ENCODE measurements around the gene CAVIN1.

CAVIN1 gene

DNA sequence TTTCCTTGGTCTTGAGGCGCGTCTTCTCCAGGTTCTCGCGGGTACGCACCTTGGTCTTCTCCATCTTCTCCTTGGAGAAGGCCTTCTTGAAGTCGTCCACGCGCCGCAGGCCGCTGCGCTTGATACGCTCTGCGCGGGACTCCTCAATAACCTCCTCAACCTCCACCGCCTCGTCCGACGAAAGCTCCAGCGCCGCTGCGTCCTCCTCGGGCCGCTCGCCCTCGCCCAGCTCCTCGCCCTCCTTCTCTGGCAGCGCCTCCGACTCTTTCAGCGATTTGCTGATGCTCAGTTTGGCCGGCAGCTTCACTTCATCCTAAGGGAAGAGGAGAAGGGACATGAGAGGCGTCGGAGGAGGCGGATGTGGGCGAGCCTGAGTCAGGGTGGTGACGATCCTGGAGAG, 18.0 kb downstream of the CAVIN1 start:
- Histone ChIP-seq H3F3A (ENCODE audit: control insufficient read depth, insufficient read depth) (no peaks in the 10 kb centered on the region), H3K79me2 (ENCODE audit: control insufficient read depth, low read length) (no peaks in the 10 kb centered on the region), H3K4me3 (ENCODE audit: low read length) (no peak overlapping the region), H3K4me2 (ENCODE audit: low read length) (no peak overlapping the region), H3K9me3 (ENCODE audit: control insufficient read depth, insufficient read depth, low read length) (no peaks in the 10 kb centered on the region), H3K27ac (ENCODE audit: low read depth, low read length) (no peak overlapping the region), H3K4me1 (ENCODE audit: control insufficient read depth, low read length) (peaks cover 6% of the 10 kb centered on the region; the same call in 1 of the 2 replicates), H4K20me1 (ENCODE audit: control insufficient read depth, insufficient read depth, low read depth, low read length) (no peaks in the 10 kb centered on the region), H3K27me3 (ENCODE audit: control insufficient read depth, low read length) (peaks cover 29% of the 10 kb centered on the region), H3K36me3 (ENCODE audit: control insufficient read depth, low read length) (no peaks in the 10 kb centered on the region), H3K9me2 (replicated peaks; ENCODE audit: control insufficient read depth, low read length) (no peaks in the 10 kb centered on the region)
- TF ChIP-seq EZH2phosphoT487 (IDR thresholded peaks at IDR 0.05; ENCODE audit: borderline replicate concordance, low read length), result no peak
- TF ChIP-seq, protein P1, sequence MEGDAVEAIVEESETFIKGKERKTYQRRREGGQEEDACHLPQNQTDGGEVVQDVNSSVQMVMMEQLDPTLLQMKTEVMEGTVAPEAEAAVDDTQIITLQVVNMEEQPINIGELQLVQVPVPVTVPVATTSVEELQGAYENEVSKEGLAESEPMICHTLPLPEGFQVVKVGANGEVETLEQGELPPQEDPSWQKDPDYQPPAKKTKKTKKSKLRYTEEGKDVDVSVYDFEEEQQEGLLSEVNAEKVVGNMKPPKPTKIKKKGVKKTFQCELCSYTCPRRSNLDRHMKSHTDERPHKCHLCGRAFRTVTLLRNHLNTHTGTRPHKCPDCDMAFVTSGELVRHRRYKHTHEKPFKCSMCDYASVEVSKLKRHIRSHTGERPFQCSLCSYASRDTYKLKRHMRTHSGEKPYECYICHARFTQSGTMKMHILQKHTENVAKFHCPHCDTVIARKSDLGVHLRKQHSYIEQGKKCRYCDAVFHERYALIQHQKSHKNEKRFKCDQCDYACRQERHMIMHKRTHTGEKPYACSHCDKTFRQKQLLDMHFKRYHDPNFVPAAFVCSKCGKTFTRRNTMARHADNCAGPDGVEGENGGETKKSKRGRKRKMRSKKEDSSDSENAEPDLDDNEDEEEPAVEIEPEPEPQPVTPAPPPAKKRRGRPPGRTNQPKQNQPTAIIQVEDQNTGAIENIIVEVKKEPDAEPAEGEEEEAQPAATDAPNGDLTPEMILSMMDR (IDR thresholded peaks at IDR 0.05; ENCODE audit: low read depth, low read length, poor library complexity, severe bottlenecking), result no peak

DNA sequence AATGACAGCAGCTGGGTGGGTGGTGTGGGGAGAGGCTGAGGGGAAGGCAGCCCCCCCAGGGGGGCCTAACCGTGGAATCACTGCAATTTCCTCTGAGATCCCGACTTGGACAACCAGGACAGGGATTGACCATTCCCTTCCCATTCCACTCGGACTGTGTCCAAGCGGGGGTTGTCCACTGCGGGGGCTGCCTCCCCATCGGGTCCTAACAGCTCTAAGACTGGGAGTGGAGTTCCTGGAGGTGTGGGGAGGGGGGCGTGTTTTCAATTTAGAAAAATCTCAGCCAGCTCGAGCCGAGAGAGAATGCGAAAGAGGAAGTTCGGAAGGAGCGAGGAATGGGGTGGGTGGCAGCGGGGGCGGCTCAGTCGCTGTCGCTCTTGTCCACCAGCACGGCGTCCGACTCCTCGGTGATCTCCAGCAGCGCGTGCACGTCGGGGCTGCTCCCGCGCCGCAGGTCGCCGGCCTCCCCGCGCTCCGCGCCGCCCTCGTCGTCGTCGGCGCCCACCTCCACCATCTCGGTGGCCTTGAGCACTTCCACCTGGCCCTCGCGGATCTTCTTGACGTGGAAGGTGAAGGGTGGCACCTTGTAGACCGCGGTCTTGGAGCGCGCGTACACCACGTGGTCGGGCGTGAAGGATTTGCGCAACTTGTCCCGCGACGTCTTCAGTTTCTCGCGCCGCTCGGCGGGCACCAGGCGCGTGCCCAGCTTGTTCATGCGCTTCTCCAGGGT, 18.6 kb downstream of the CAVIN1 start:
- H3K9me3 ChIP-seq (ENCODE audit: control insufficient read depth, insufficient read depth, low read length), result no peaks in the 10 kb centered on the region
- no peaks in the 10 kb centered on the region for H3K36me3 ChIP-seq (ENCODE audit: control insufficient read depth, low read length)
- H4K20me1 ChIP-seq (ENCODE audit: control insufficient read depth, insufficient read depth, low read depth, low read length), result no peaks in the 10 kb centered on the region
- H3K27ac ChIP-seq (ENCODE audit: low read depth, low read length), result no peak overlapping the region
- no peak overlapping the region for H3K4me2 ChIP-seq (ENCODE audit: low read length)
- H3K4me1 ChIP-seq (ENCODE audit: control insufficient read depth, low read length), result peaks cover 6% of the 10 kb centered on the region; the same call in 1 of the 2 replicates
- no peaks in the 10 kb centered on the region for H3K79me2 ChIP-seq (ENCODE audit: control insufficient read depth, low read length)
- H3K9me2 ChIP-seq (replicated peaks; ENCODE audit: control insufficient read depth, low read length), result no peaks in the 10 kb centered on the region
- TF ChIP-seq, protein P1 (IDR thresholded peaks at IDR 0.05; ENCODE audit: low read depth, low read length, poor library complexity, severe bottlenecking), result no peak
- TF ChIP-seq EZH2phosphoT487 (IDR thresholded peaks at IDR 0.05; ENCODE audit: borderline replicate concordance, low read length), result no peak
- peaks cover 24% of the 10 kb centered on the region for H3K27me3 ChIP-seq (ENCODE audit: control insufficient read depth, low read length)
- no peak overlapping the region for H3K4me3 ChIP-seq (ENCODE audit: low read length)
- H3F3A ChIP-seq (ENCODE audit: control insufficient read depth, insufficient read depth), result no peaks in the 10 kb centered on the region

DNA sequence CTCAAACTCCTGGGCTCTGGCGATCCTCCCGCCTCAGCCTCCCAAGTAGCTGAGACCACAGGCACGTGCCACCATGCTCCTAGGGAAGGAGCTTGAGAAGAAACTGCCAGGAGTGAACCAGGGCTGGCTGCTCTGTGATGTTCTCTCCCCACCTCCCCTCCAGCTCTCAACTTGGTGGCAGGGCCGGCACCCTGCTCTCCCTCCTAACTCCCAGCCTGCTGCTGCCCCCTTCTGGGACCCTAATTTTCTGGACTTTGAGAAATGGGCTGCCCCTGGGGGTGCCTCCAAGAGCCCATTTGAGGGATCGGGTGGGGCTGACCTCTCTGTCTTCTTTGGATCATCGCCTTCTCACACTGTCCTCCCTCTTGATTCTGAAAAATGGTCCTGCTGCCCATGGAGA, 19.9 kb downstream of the CAVIN1 start:
- no peak overlapping the region for H3K4me2 ChIP-seq (ENCODE audit: low read length)
- H3K27me3 ChIP-seq (ENCODE audit: control insufficient read depth, low read length), result peaks cover 27% of the 10 kb centered on the region
- TF ChIP-seq, protein P1 (IDR thresholded peaks at IDR 0.05; ENCODE audit: low read depth, low read length, poor library complexity, severe bottlenecking), result peak; percentile 59
- TF ChIP-seq EZH2phosphoT487 (IDR thresholded peaks at IDR 0.05; ENCODE audit: borderline replicate concordance, low read length), result no peak
- H3K9me2 ChIP-seq (replicated peaks; ENCODE audit: control insufficient read depth, low read length), result no peaks in the 10 kb centered on the region
- no peaks in the 10 kb centered on the region for H4K20me1 ChIP-seq (ENCODE audit: control insufficient read depth, insufficient read depth, low read depth, low read length)
- H3K4me3 ChIP-seq (ENCODE audit: low read length), result no peak overlapping the region
- no peaks in the 10 kb centered on the region for H3K9me3 ChIP-seq (ENCODE audit: control insufficient read depth, insufficient read depth, low read length)
- no peaks in the 10 kb centered on the region for H3K36me3 ChIP-seq (ENCODE audit: control insufficient read depth, low read length)
- H3K79me2 ChIP-seq (ENCODE audit: control insufficient read depth, low read length), result no peaks in the 10 kb centered on the region
- no peak overlapping the region for H3K27ac ChIP-seq (ENCODE audit: low read depth, low read length)
- no peaks in the 10 kb centered on the region for H3F3A ChIP-seq (ENCODE audit: control insufficient read depth, insufficient read depth)
- peaks cover 6% of the 10 kb centered on the region; the same call in 1 of the 2 replicates for H3K4me1 ChIP-seq (ENCODE audit: control insufficient read depth, low read length)
